ENCODE results near the gene CRTAC1. TPM values are rescaled to one million over a fixed set of nuclear protein-coding genes. Genes with fewer than 3 reads are reported as not detected.

The CRTAC1 gene
- total and polyA plus RNA-seq, 10 of the 15 experiments (the other 5 are each of a cell fraction or from before 2014, with no cell fraction given): 0.10 TPM; not detected in 9

- no TSS peak for BruUV-seq (replicated peaks)
- no peak for FAIRE-seq
- ChIA-PET POLR2A (no interaction called here), SMC1A (ENCODE audit: uncharacterized antibody, unreplicated experiment) (no interaction called here), CTCF (interaction anchor here (2.4 kb wide), 1 partner anchor 30 kb away, joined by 5 read pairs; no protein-coding TSS in a partner anchor), RAD21 (ENCODE audit: unreplicated experiment) (no interaction called here)
- no peaks in the 10 kb centered on the region for H3K36me3 ChIP-seq (ENCODE audit: control insufficient read depth in 2 of 2, insufficient read depth in 2 of 2, low read length in 1 of 2)
- H3K9ac ChIP-seq (ENCODE audit: control insufficient read depth, insufficient read depth, low read length): no peak overlapping the region
- no peaks in the 10 kb centered on the region for H3K9me3 ChIP-seq (replicated peaks; ENCODE audit: control insufficient read depth, insufficient read depth, low read length)
- no peaks in the 10 kb centered on the region for H3K79me2 ChIP-seq (ENCODE audit: control insufficient read depth, insufficient read depth, low read length)
- intact Hi-C loops (cut with micrococcal nuclease; ENCODE audit: unreplicated experiment) (no loop called here), in situ Hi-C loops (cut with MboI) (no loop called here)
- no peak for ATAC-seq
- no peak for DNase-seq (ENCODE audit: low read depth, low spot score)
- H3K27ac ChIP-seq (ENCODE audit: control insufficient read depth, insufficient read depth): no peak overlapping the region
- no peaks in the 10 kb centered on the region for H3K4me1 ChIP-seq (ENCODE audit: control insufficient read depth, insufficient read depth, low read length)
- peaks cover 2 to 3% of the 10 kb centered on the region in 2 experiments; a peak in 3 of 4 replicates for H3K27me3 ChIP-seq (replicated peaks in 1 of 2; ENCODE audit: control insufficient read depth in 2 of 2, insufficient read depth in 2 of 2, low read length in 1 of 2)
- H3K4me3 ChIP-seq: no peak overlapping the region
- H2AFZ ChIP-seq (ENCODE audit: control insufficient read depth, low read depth, low read length): no peak overlapping the region
- TF ChIP-seq SMC3 (IDR thresholded peaks at IDR 0.05; ENCODE audit: borderline replicate concordance, low read length): no peak
- no peak for TF ChIP-seq REST (IDR thresholded peaks at IDR 0.05; ENCODE audit: low read depth, low read length)
- no peak for TF ChIP-seq ZNF622 (IDR thresholded peaks at IDR 0.05)
- no peak for TF ChIP-seq ATF2 (IDR thresholded peaks at IDR 0.05; ENCODE audit: low read length)
- TF ChIP-seq SMAD1 (IDR thresholded peaks at IDR 0.05; ENCODE audit: low read depth, partially characterized antibody): no peak
- TF ChIP-seq WRNIP1 (IDR thresholded peaks at IDR 0.05; ENCODE audit: borderline replicate concordance, low read depth, low read length): no peak
- TF ChIP-seq POLR2AphosphoS2 (IDR thresholded peaks at IDR 0.05; ENCODE audit: low read depth, low read length): no peak
- no peak for TF ChIP-seq ELK1 (IDR thresholded peaks at IDR 0.05; ENCODE audit: low read depth, low read length)
- no peak for TF ChIP-seq ATF7 (IDR thresholded peaks at IDR 0.05; ENCODE audit: low read depth)
- no peak for TF ChIP-seq RBBP5 (conservative IDR thresholded peaks at IDR 0.05)
- no peak for TF ChIP-seq SP1 (IDR thresholded peaks at IDR 0.05; ENCODE audit: low read depth, low read length)
- TF ChIP-seq ZNF217 (IDR thresholded peaks at IDR 0.05): no peak
- no peak for TF ChIP-seq ATF3 (IDR thresholded peaks at IDR 0.05; ENCODE audit: borderline replicate concordance, extremely low read depth, low read depth, low read length)
- TF ChIP-seq JUNB (IDR thresholded peaks at IDR 0.05): no peak
- H3K4me2 ChIP-seq (ENCODE audit: control insufficient read depth, insufficient read depth): no peak overlapping the region
- 23% methylated on average over 9 of the region's 9 CpGs for WGBS (ENCODE audit: insufficient coverage, insufficient replicate concordance, low lambda C conversion rate, missing lambda C conversion rate)
- no peaks in the 10 kb centered on the region; the same call in 1 of the 2 replicates for H4K20me1 ChIP-seq (ENCODE audit: control insufficient read depth, insufficient read depth)
Observed at GRCh38 chr10:98010939-98011685, 19.3 kb downstream of the CRTAC1 start.

Data from GM12878 (cell line).